ENCODE results near the gene ARL5B.

The ARL5B gene

DNA sequence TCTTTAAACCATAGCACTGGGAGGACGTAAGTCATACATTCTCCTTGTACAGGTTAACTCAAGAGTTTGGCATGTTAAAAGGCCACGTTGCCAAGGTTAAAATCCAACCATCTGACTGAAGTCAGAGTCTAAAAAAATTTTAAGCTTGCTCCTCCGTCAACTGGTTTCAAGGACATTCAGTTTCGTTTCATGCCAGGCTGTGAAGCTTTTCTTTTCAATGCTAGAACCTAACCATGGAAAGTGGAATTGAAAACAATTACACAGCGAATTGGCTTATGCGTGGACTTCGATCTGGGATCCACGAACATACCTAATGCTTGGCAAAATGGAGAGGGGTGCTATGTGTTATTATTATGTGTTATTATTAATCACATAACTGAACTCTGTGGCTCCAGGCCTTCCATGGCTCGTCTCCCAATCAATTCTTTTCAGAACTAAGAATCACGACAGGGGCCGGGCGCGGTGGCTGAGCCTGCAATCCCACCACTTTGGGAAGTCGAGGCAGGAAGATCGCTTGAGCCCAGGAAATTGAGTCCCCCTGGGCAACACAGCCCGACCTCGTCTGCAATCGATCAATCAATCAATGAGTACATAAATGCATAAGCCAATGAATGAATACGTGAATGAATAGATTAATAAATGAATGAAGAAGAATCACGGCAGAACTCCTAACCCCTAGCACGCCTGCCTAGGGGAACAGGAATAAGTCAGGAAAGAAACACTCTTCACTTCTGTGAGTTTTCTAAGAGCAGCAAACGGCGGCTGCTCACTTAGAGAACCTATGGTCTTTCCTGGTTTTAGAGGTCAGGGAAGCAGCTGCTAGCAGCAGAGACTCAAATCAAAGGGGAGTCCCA lies 733 bp upstream of the ARL5B start:
- H3K4me3 ChIP-seq (ENCODE audit: low read depth, low read length), result peak overlapping the region; percentile 91
- in situ Hi-C loops (cut with HindIII; ENCODE audit: low sequenced_read_pairs), result no loop called here
- TF ChIP-seq, protein P1, sequence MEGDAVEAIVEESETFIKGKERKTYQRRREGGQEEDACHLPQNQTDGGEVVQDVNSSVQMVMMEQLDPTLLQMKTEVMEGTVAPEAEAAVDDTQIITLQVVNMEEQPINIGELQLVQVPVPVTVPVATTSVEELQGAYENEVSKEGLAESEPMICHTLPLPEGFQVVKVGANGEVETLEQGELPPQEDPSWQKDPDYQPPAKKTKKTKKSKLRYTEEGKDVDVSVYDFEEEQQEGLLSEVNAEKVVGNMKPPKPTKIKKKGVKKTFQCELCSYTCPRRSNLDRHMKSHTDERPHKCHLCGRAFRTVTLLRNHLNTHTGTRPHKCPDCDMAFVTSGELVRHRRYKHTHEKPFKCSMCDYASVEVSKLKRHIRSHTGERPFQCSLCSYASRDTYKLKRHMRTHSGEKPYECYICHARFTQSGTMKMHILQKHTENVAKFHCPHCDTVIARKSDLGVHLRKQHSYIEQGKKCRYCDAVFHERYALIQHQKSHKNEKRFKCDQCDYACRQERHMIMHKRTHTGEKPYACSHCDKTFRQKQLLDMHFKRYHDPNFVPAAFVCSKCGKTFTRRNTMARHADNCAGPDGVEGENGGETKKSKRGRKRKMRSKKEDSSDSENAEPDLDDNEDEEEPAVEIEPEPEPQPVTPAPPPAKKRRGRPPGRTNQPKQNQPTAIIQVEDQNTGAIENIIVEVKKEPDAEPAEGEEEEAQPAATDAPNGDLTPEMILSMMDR (IDR thresholded peaks at IDR 0.05; ENCODE audit: low read depth, low read length), result no peak
- DNase-seq (ENCODE audit: low read depth, low spot score), result peak; percentile 29

- TF ChIP-seq, protein P1 (IDR thresholded peaks at IDR 0.05; ENCODE audit: low read depth, low read length), result no peak
- in situ Hi-C loops (cut with HindIII; ENCODE audit: low sequenced_read_pairs), result no loop called here
- H3K4me3 ChIP-seq (ENCODE audit: low read depth, low read length), result peak overlapping the region; percentile 91
- peak; percentile 50 for DNase-seq (ENCODE audit: low read depth, low spot score)
Observed at GRCh38 chr10:18659819-18660535, 746 bp downstream of the ARL5B start.

GRCh38 chr10:18660816-18661431 lies 1.7 kb downstream of the ARL5B start:
- H3K4me3 ChIP-seq (ENCODE audit: low read depth, low read length), result peak overlapping the region; percentile 91
- in situ Hi-C loops (cut with HindIII; ENCODE audit: low sequenced_read_pairs), result no loop called here
- TF ChIP-seq, protein P1 (IDR thresholded peaks at IDR 0.05; ENCODE audit: low read depth, low read length), result no peak
- DNase-seq (ENCODE audit: low read depth, low spot score), result no peak

DNA sequence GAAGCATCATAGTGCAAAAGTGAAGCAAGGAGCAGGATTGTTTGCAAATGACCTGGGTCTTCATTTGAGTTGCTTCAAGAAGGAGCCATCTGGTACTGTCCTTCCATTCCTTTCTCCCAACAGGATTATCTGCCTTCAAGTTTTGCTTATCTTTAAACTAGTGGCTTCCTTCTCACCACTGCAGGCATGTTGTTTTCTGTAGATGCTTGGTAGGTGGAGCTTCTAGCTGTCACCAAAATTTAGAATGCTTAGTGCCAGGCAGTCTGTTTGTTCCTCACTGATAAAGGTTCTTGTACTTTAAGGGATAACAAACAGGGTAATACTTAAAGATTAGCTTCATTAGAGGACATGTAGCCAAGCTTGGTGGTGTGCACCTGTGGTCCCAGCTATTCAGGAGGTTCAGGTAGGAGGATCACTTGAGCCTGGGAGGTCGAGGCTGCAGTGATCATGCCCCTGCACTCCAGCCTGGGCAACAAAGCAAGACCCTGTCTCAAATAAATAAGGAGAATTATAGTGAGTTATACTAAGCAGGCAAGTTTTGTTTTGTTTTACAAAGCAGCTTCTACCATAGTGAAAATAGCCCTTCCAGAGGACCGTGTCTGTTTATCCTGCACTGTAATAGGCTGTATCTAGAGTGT lies 5.7 kb downstream of the ARL5B start:
- H3K4me3 ChIP-seq (ENCODE audit: low read depth, low read length), result no peak overlapping the region
- no peak for DNase-seq (ENCODE audit: low read depth, low spot score)
- in situ Hi-C loops (cut with HindIII; ENCODE audit: low sequenced_read_pairs), result no loop called here
- TF ChIP-seq, protein P1 (IDR thresholded peaks at IDR 0.05; ENCODE audit: low read depth, low read length), result no peak

GRCh38 chr10:18665815-18666558 lies 6.8 kb downstream of the ARL5B start:
- peak; percentile 60 for DNase-seq (ENCODE audit: low read depth, low spot score)
- no peak overlapping the region for H3K4me3 ChIP-seq (ENCODE audit: low read depth, low read length)

More at GRCh38 chr10:18665815-18666558, 6.8 kb downstream of the ARL5B start:
- in situ Hi-C loops (cut with HindIII; ENCODE audit: low sequenced_read_pairs), result no loop called here
- TF ChIP-seq, protein P1 (IDR thresholded peaks at IDR 0.05; ENCODE audit: low read depth, low read length), result no peak

All from astrocyte of the spinal cord (primary cell).